ENCODE measurements around the gene ARID5A. TPM values are rescaled to one million over a fixed set of nuclear protein-coding genes. Genes with fewer than 3 reads are reported as not detected.

ARID5A gene
- total and polyA plus RNA-seq, 2 of the 13 experiments (the other 11 are each of a cell fraction or from before 2014, with no cell fraction given) = 6.0 to 9.5 TPM

DNA sequence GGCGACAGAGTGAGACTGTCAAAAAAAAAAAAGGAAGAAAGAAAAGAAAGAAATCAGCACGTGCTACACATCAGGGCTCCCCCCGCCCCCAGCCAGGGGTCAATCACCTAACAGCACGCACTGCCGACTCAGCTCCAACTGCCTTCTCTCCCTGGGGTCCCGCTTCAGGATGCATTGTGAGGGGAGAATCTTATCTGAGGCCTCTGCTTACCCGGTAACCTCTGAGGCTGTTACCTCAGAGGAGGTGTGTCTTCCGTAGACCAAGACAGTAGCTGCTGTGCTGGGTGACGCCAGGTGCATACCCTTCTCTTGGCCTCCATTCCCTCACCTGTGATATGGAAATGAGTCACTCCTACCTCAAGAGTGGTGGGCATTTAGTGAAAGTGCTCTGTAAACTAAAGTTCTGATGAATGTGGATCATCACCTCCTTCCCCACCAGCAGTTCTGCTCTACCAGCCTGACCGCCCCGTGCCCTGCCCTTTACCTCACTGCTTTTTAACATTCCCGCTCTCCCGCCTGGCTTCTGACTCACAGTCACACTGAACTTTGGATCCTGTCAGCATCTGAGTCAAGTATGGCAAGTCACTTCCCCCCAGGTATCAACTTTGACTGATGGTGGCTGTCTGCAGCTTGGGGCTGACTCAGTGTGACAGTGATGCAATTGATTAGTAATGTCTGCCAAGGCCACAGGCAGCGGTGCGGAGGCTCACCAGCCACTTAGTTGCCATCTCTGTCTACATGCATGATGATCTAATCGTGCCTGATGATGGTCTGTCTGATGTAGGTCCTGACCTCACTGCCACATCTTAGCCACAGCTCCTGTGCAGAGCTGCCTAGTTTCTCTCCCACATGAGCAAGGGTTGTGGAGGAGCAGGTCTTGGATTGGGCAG lies 20.1 kb downstream of the ARID5A start (continued):
- TF ChIP-seq, protein P1, sequence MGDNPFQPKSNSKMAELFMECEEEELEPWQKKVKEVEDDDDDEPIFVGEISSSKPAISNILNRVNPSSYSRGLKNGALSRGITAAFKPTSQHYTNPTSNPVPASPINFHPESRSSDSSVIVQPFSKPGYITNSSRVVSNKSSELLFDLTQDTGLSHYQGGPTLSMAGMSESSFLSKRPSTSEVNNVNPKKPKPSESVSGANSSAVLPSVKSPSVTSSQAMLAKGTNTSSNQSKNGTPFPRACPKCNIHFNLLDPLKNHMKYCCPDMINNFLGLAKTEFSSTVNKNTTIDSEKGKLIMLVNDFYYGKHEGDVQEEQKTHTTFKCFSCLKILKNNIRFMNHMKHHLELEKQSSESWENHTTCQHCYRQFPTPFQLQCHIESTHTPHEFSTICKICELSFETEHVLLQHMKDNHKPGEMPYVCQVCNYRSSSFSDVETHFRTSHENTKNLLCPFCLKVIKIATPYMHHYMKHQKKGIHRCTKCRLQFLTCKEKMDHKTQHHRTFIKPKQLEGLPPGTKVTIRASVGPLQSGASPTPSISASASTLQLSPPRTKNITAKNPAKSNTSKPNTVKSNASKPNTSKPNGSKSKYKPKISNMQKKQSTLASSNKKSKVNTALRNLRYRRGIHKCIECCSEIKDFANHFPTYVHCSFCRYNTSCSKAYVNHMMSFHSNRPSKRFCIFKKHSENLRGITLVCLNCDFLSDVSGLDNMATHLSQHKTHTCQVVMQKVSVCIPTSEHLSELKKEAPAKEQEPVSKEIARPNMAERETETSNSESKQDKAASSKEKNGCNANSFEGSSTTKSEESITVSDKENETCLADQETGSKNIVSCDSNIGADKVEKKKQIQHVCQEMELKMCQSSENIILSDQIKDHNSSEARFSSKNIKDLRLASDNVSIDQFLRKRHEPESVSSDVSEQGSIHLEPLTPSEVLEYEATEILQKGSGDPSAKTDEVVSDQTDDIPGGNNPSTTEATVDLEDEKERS (CRISPR knock-in tag; IDR thresholded peaks at IDR 0.05) = peak; percentile 100
- peak; percentile 75 for TF ChIP-seq CBFB (CRISPR knock-in tag; IDR thresholded peaks at IDR 0.05)
- peak; percentile 100 for TF ChIP-seq CBX5 (CRISPR knock-in tag; IDR thresholded peaks at IDR 0.05; ENCODE audit: borderline replicate concordance)
- peak; percentile 44; the same call in 1 of the 2 replicates for TF ChIP-seq ZNF205 (CRISPR knock-in tag; IDR thresholded peaks at IDR 0.05)
- TF ChIP-seq POLR2G (IDR thresholded peaks at IDR 0.05; ENCODE audit: low read depth, low read length) = no peak
- no peak for TF ChIP-seq FOXM1 (CRISPR knock-in tag; IDR thresholded peaks at IDR 0.05)
- TF ChIP-seq HOXA9 (CRISPR knock-in tag; IDR thresholded peaks at IDR 0.05; ENCODE audit: borderline replicate concordance) = peak; percentile 59; the same call in 1 of the 2 replicates
- no peak for TF ChIP-seq NCOA5 (CRISPR knock-in tag; IDR thresholded peaks at IDR 0.05)
- TF ChIP-seq KDM2A (CRISPR knock-in tag; IDR thresholded peaks at IDR 0.05; ENCODE audit: borderline replicate concordance, low read depth) = peak; percentile 90
- peak; percentile 43 for TF ChIP-seq ZBTB7B (CRISPR knock-in tag; IDR thresholded peaks at IDR 0.05)
- TF ChIP-seq REPIN1 (CRISPR knock-in tag; IDR thresholded peaks at IDR 0.05; ENCODE audit: borderline replicate concordance, low read depth) = peak; percentile 94; the same call in 1 of the 2 replicates
- TF ChIP-seq ZNF383 (CRISPR knock-in tag; IDR thresholded peaks at IDR 0.05; ENCODE audit: borderline replicate concordance) = no peak
- peak; percentile 71; the same call in 1 of the 2 replicates for TF ChIP-seq SNAPC5 (CRISPR knock-in tag; IDR thresholded peaks at IDR 0.05; ENCODE audit: borderline replicate concordance)
- TF ChIP-seq ZNF234 (CRISPR knock-in tag; conservative IDR thresholded peaks at IDR 0.05) = no peak
- peak; percentile 82 for TF ChIP-seq MIER2 (CRISPR knock-in tag; IDR thresholded peaks at IDR 0.05)
- peak; percentile 92; the same call in 1 of the 2 replicates for TF ChIP-seq HNF1B (CRISPR knock-in tag; IDR thresholded peaks at IDR 0.05)
- no peak; the same call in 1 of the 2 replicates for TF ChIP-seq ZNF740 (CRISPR knock-in tag; IDR thresholded peaks at IDR 0.05)
- no peak for TF ChIP-seq SCMH1 (CRISPR knock-in tag; IDR thresholded peaks at IDR 0.05; ENCODE audit: borderline replicate concordance)
- TF ChIP-seq, protein P2, sequence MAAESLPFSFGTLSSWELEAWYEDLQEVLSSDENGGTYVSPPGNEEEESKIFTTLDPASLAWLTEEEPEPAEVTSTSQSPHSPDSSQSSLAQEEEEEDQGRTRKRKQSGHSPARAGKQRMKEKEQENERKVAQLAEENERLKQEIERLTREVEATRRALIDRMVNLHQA (CRISPR knock-in tag; IDR thresholded peaks at IDR 0.05) = no peak
- no peak for TF ChIP-seq ZNF546 (CRISPR knock-in tag; conservative IDR thresholded peaks at IDR 0.05)
- TF ChIP-seq MAFG (CRISPR knock-in tag; IDR thresholded peaks at IDR 0.05) = 0 out of 2 replicates have a peak, but pooled peaks have one; percentile 35
- TF ChIP-seq ZNF616 (CRISPR knock-in tag; IDR thresholded peaks at IDR 0.05; ENCODE audit: low read depth) = no peak
- TF ChIP-seq, protein P3, sequence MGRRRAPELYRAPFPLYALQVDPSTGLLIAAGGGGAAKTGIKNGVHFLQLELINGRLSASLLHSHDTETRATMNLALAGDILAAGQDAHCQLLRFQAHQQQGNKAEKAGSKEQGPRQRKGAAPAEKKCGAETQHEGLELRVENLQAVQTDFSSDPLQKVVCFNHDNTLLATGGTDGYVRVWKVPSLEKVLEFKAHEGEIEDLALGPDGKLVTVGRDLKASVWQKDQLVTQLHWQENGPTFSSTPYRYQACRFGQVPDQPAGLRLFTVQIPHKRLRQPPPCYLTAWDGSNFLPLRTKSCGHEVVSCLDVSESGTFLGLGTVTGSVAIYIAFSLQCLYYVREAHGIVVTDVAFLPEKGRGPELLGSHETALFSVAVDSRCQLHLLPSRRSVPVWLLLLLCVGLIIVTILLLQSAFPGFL (CRISPR knock-in tag; IDR thresholded peaks at IDR 0.05) = no peak
